Skeletal muscle cell (primary cell): Measurements from ENCODE around the gene SERINC3.

ENCODE experiments used
- DNase-seq: peaks from one replicate; pipeline ENCODE4 v3.0.0-alpha.2; 2010; ENCODE audit warnings: low read depth
- H3K4me3 ChIP-seq: 2 replicates; pipeline ENCODE4 v1.5.1; 2011; ENCODE audit warnings: low read depth, mild to moderate bottlenecking, control low read depth, low read length, moderate library complexity

SERINC3 gene

DNA sequence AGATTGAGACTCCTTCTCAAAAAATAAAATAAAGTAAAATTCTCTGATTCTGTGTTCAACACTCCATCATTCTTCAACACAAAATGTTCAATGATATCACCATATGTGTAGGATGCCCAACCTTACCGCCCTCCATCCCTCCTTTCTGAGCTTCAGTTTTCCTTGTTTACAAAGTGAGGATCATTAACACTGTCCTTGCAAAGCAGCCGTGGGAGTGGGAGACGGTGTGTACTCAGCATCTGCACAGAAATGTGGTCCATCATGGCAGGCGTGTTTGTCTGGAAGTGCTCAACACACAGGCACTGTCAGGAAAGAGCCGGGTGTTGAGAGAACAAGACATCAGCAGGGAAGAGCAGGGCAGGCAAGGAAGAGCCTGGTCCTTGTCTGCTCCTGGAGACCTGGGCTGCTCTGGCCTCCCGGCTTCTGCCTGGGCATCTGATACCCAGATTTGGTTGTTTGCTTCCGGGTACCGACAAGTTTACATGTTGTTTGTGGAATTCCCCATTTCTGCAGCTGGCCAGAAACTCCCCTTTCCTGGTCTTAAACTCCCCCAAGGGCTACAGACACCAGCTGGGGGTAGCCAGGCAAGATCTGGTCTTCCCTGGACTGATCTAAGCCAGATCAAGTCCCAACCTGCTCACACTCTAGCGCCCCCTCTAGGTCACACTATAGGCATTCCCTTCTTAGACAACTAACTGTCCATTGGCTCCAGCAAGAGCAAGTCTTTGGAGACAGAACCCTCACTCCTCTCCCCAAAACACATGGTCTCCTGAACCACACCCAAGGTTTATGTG lies 72.9 kb downstream of the SERINC3 start:
- H3K4me3 ChIP-seq: no peak overlapping the region
- DNase-seq: no peak

DNA sequence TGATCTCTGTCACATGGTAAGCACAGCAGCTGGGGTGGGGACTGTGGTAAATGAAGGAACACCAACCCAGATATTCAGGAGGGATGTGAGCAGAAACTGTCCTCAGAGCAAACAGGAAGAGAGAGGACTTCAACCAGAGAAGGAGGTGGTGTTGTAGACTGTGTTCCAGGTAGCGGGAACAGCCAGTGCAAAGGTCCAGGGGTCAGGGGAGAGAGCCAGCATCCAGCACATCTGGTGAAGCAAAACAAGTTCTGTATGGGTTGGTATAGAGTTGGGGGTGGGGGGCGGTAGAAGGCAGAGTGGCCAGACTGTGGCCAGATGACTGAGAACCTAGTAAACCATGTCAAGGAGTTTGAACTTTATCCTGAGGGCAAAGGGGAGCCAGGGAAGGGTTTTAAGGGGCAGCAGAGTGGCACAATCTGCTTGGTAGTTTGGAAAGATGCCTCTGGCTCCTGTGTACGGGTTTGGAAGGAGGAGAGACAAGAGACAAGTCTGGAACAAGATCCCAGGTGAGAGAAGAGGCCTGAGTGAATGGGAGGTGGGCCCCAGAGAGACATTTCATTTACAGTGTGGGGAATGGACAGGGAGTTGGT lies 73.9 kb downstream of the SERINC3 start:
- H3K4me3 ChIP-seq: no peak overlapping the region
- no peak for DNase-seq
